ENCODE data around the gene USP28. TPM values are rescaled to one million over a fixed set of nuclear protein-coding genes. Genes with fewer than 3 reads are reported as not detected.
"Not testable (repeated sequence)": the region's sequence is repeated elsewhere in the genome, so short reads cannot be mapped to it uniquely, and the experiment has no call there.

The USP28 gene
- total RNA-seq, 1 donor from 2014 or later, result 113 TPM

DNA sequence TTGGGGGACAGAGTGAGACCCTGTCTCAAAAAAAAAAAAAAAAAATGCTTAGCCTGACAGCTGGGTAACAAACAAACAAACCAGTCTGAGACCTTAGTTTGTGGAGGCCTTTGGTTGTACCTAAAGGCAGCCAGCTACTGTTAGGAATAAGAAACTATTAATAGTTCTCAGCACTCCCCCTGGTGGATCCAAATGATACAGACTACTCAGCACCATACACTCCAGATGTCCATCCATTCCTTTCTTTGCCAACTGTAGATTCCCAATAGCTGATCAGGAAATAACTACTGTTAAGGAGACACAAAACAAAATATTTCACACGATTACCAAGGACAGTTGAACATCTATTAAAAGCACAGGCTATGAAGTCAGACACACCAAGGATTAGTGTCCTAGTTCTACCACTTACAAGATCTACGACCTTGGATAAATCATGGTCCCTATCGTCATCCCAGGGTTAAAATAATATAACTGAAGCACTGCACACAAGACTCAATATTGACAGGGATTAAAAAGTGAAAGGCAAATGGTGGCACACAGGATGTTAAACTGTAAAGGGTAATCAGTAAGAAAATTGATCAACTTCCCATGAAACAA is 78.6 kb downstream of the USP28 start:
- no peak for DNase-seq
- Histone ChIP-seq H3K36me3 (peaks cover 40% of the 10 kb centered on the region), H3K9me3 (replicated peaks) (no peaks in the 10 kb centered on the region), H3K27ac (replicated peaks) (no peak overlapping the region), H3K4me3 (no peak overlapping the region), H3K27me3 (ENCODE audit: low read depth) (no peaks in the 10 kb centered on the region), H3K4me1 (no peaks in the 10 kb centered on the region)
- TF ChIP-seq, protein P1, sequence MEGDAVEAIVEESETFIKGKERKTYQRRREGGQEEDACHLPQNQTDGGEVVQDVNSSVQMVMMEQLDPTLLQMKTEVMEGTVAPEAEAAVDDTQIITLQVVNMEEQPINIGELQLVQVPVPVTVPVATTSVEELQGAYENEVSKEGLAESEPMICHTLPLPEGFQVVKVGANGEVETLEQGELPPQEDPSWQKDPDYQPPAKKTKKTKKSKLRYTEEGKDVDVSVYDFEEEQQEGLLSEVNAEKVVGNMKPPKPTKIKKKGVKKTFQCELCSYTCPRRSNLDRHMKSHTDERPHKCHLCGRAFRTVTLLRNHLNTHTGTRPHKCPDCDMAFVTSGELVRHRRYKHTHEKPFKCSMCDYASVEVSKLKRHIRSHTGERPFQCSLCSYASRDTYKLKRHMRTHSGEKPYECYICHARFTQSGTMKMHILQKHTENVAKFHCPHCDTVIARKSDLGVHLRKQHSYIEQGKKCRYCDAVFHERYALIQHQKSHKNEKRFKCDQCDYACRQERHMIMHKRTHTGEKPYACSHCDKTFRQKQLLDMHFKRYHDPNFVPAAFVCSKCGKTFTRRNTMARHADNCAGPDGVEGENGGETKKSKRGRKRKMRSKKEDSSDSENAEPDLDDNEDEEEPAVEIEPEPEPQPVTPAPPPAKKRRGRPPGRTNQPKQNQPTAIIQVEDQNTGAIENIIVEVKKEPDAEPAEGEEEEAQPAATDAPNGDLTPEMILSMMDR (IDR thresholded peaks at IDR 0.05; ENCODE audit: borderline replicate concordance), result peak; percentile 74
- intact Hi-C loops (cut with micrococcal nuclease), result no loop called here

DNA sequence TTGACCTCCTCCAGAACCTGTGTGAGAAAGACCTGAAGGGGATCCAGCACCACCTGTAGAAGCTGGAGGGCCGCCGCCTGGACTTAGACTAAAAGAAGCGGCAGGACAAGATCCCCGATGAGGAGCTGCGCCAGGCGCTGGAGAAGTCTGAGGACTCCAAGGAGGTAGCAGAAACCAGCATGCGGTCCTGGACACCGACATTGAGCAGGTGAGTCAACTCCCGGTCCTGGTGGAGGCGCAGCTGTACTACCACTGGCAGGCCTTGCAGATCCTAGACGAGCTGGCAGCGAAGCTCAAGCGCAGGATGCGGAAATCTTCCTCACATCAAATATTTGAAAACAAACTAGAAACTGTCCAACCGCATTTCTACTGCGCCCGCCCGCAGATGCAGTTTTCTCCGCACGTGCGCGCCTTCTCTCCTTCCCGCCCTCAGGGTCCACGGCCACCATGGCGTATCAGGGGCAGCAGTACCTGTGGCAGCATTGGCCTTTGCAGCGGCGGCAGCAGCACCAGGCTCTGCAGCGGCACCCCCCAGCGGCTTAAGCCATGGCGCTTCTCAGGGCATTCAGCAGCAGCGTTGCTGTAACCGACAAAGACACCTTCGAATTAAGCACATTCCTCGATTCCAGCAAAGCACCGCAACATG is 85.6 kb downstream of the USP28 start:
- Histone ChIP-seq H3K27me3 (ENCODE audit: low read depth) (peaks cover 8% of the 10 kb centered on the region), H3K36me3 (no peaks in the 10 kb centered on the region), H3K4me3 (no peak overlapping the region), H3K4me1 (no peaks in the 10 kb centered on the region), H3K27ac (replicated peaks) (no peak overlapping the region), H3K9me3 (replicated peaks) (no peaks in the 10 kb centered on the region)
- TF ChIP-seq, protein P1 (IDR thresholded peaks at IDR 0.05; ENCODE audit: borderline replicate concordance), result no peak
- intact Hi-C loops (cut with micrococcal nuclease), result no loop called here
- DNase-seq, result no peak

DNA sequence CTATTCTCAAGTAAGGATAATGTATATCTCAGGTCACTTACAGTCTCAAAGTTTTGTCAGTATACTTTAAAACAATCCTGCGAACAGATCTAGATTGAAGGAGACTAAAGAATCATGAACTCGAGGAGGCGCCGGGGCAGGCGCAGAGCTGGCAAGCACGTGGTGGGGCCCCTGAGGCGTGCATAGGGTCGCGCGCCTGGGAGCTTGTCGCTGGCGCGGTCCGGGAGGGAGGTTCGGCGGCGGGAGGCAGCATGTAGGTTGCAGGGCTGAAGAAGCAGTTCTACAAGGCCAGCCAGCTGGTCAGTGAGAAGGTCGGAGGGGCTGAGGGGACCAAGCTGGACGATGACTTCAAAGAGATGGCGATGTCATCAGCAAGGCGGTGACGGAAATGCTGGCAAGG is 86.4 kb downstream of the USP28 start:
- H3K4me3 ChIP-seq; H3K9me3 ChIP-seq (replicated peaks); H3K36me3 ChIP-seq; intact Hi-C loops (cut with micrococcal nuclease); H3K27ac ChIP-seq (replicated peaks); H3K27me3 ChIP-seq (ENCODE audit: low read depth); DNase-seq; H3K4me1 ChIP-seq: not testable (repeated sequence)

DNA sequence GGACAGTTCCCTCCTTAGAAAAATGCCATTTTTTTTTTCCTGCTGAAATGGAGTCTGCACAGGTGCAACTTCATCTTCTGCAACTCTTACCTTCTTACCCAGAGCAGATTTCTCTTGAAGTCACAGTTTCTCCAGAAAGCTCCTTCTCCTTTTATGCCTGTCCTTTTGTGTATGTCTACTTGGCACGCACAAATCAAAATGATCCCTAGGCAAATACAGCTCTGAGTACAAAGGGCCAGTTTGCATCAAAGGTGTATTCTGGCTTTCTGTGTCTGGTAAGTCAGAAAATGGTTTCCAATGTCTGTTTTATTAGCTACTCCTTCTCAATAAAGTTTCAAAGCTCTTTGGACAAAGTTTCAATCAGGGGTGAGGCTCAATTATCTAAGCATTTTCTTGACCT is 93.2 kb downstream of the USP28 start:
- no peak overlapping the region for H3K27ac ChIP-seq (replicated peaks)
- TF ChIP-seq, protein P1 (IDR thresholded peaks at IDR 0.05; ENCODE audit: borderline replicate concordance), result no peak
- no peaks in the 10 kb centered on the region for H3K36me3 ChIP-seq

DNA sequence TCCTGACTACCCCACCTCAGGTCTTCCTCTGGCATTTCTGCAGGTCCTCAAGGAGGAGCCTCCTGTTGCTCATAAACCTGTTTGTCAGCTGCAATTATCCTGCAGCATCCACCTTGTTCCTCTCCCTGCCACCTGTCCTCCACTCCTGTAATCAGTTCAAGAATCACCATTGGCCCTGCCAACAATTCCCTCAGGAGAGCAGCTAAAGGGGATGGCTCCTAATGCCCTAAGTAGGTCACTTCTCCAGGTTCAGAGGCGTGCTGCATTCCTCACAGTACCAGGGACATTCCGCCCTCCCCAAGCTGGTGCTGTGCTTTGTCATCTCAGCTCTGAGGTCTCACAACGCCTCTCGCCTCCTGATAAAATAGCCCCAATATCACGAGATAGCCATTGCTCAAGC is 93.7 kb downstream of the USP28 start:
- no peak for DNase-seq
- TF ChIP-seq, protein P1 (IDR thresholded peaks at IDR 0.05; ENCODE audit: borderline replicate concordance), result no peak
- H3K9me3 ChIP-seq (replicated peaks), result no peaks in the 10 kb centered on the region
- no peaks in the 10 kb centered on the region for H3K36me3 ChIP-seq
- H3K27ac ChIP-seq (replicated peaks), result no peak overlapping the region
- intact Hi-C loops (cut with micrococcal nuclease), result no loop called here
- peaks cover 4% of the 10 kb centered on the region for H3K27me3 ChIP-seq (ENCODE audit: low read depth)
- no peak overlapping the region for H3K4me3 ChIP-seq
- peaks cover 25% of the 10 kb centered on the region for H3K4me1 ChIP-seq

More for the DNA sequence above, 93.2 kb downstream of the USP28 start:
- no peak overlapping the region for H3K4me3 ChIP-seq
- H3K4me1 ChIP-seq, result peaks cover 25% of the 10 kb centered on the region
- peaks cover 4% of the 10 kb centered on the region for H3K27me3 ChIP-seq (ENCODE audit: low read depth)
- H3K9me3 ChIP-seq (replicated peaks), result no peaks in the 10 kb centered on the region
- DNase-seq, result no peak
- intact Hi-C loops (cut with micrococcal nuclease), result no loop called here

DNA sequence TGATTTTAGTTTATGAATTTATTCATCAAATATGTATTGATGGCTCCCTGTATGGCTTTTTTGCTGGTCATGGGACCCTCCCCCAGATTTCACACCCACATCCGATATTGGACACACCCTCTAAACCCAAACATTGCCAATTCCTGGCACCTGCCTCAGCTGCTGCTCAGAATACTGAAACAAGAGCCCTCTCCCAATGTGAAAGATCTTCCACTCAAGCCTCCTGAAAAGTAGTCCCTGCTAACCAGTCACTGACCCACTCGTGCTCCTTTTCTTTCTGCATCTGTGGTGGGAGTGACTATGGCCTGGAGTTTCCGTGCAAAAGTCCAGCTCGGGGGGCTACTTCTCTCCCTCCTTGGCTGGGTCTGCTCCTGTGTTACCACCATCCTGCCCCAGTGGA is 95.9 kb downstream of the USP28 start, which contains the start of gene CLDN25:
Gene CLDN25 (plus strand): TSS at position 301 of the 400 bp plus-strand sequence. CDS start 0 bp downstream, at position 301.
- TF ChIP-seq, protein P1 (IDR thresholded peaks at IDR 0.05; ENCODE audit: borderline replicate concordance), result no peak
- Histone ChIP-seq H3K4me1 (peaks cover 25% of the 10 kb centered on the region), H3K9me3 (replicated peaks) (no peaks in the 10 kb centered on the region), H3K36me3 (no peaks in the 10 kb centered on the region), H3K4me3 (no peak within 1 kb of the TSS), H3K27ac (replicated peaks) (peak within 1 kb of the TSS; percentile 83), H3K27me3 (ENCODE audit: low read depth) (no peaks in the 10 kb centered on the region)
- DNase-seq, result no peak
- intact Hi-C loops (cut with micrococcal nuclease), result no loop called here

Data from left ventricle myocardium inferior (tissue), 1 donor.